Natural killer cell (primary cell): Measurements from ENCODE around the gene TSPAN10. TPM values are rescaled to one million over a fixed set of nuclear protein-coding genes. Genes with fewer than 3 reads are reported as not detected.

Experiments
- ATAC-seq, 3 donors: fragments of 150-1000 bp in 2 of 3; fragments of 200-7000 bp in 1 of 3; cut with Tn5 transposase; 1 replicate in 1 of 3; 2 replicates in 2 of 3; pipeline ENCODE4 v1.10.0; 2021; ENCODE audit warnings: mild to moderate bottlenecking in 2 of 3, moderate library complexity in 2 of 3
- DNase-seq, 2 donors: peaks; one replicate each; pipeline versions ENCODE4 v3.0.0 to v3.0.0-alpha.2; 2013 to 2021; ENCODE audit warnings: mixed read lengths in 1 of 2
- H3K27ac ChIP-seq: one replicate; pipeline ENCODE4 v1.5.1; 2013; ENCODE audit warnings: mild to moderate bottlenecking, low read length
- H3K27me3 ChIP-seq: one replicate; pipeline ENCODE4 v1.6.1; 2013; ENCODE audit warnings: low read length; ENCODE audit not compliant: control insufficient read depth, insufficient read depth
- H3K36me3 ChIP-seq: one replicate; pipeline ENCODE4 v1.6.1; 2013; ENCODE audit warnings: low read length; ENCODE audit not compliant: control insufficient read depth, insufficient read depth
- H3K4me1 ChIP-seq: one replicate; pipeline ENCODE4 v1.6.1; 2013; ENCODE audit warnings: low read length; ENCODE audit not compliant: control insufficient read depth, insufficient read depth
- H3K4me3 ChIP-seq: one replicate; pipeline ENCODE4 v1.5.1; 2013; ENCODE audit warnings: low read length
- H3K9me3 ChIP-seq: one replicate; pipeline ENCODE4 v1.6.1; 2013; ENCODE audit warnings: low read length; ENCODE audit not compliant: control insufficient read depth, insufficient read depth
- H3K27ac Mint-ChIP-seq, 2 donors: one replicate each; pipeline ENCODE4 v1.8.0; 2022; ENCODE audit warnings: mild to moderate bottlenecking in 2 of 2, mixed read lengths in 2 of 2, moderate library complexity in 1 of 2
- H3K27me3 Mint-ChIP-seq, 2 donors: one replicate each; pipeline ENCODE4 v1.8.0; 2022; ENCODE audit warnings: low read depth in 2 of 2, mixed read lengths in 2 of 2
- H3K36me3 Mint-ChIP-seq: one replicate; pipeline ENCODE4 v1.8.0; 2022; ENCODE audit warnings: mixed read lengths
- H3K4me1 Mint-ChIP-seq, 2 donors: one replicate each; pipeline ENCODE4 v1.8.0; 2022; ENCODE audit warnings: mixed read lengths in 2 of 2
- H3K4me3 Mint-ChIP-seq: one replicate; pipeline ENCODE4 v1.8.0; 2022; ENCODE audit warnings: mild to moderate bottlenecking, moderate library complexity, mixed read lengths
- H3K9me3 Mint-ChIP-seq, 2 donors: one replicate each; pipeline ENCODE4 v1.8.0; 2022; ENCODE audit warnings: mixed read lengths in 2 of 2
- WGBS: methylation state at CpG from one replicate; pipeline ENCODE4 v1.1.7; 2013; ENCODE audit warnings: missing lambda C conversion rate; ENCODE audit not compliant: insufficient coverage; 5-methylcytosine and 5-hydroxymethylcytosine counted together
- intact Hi-C: fragments of 100-400 bp; cut with micrococcal nuclease; formaldehyde crosslinking; loops from one replicate; pipeline ENCODE4 v1.14.2; 2022
- total RNA-seq, 4 donors: library from RNA; stranded (reverse); fragments of 120-200 nt in 1 of 4; gene quantifications; one replicate each; pipeline versions ENCODE4 v1.2.3 to v1.2.4, GENCODE V29; 2013 to 2022
- TF ChIP-seq, protein P1 (sequence below): fragments of 200-600 bp; IDR thresholded peaks from one replicate; pipeline ENCODE4 v1.8.0; 2022; ENCODE audit warnings: antibody characterized with exemption

Gene TSPAN10
- total RNA-seq, 3 donors from 2014 or later (not counting 1 experiment from before 2014, with no cell fraction given) = 0.24 to 0.35 (median 0.29) TPM

DNA sequence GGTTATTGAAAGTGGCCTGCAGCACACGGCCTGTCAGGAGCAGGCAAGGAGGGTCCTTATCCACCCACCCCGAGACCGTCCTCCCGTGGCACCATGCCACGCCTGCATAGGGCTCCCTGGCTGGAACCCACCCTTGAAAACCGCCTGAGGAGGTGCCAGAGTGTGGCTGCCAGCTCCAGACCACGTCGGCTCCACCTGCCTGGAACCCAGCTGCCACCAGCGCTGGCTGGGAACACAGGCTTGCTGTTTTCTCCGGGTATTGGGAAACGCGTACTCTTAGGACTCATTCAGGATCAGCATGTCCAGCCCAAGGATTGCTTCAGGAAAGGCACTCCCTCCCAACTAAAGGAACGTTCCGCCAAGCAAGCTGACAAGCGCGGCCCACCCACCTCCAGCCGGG, 39.9 kb downstream of the TSPAN10 start:
- no peak for DNase-seq
- H3K9me3 Mint-ChIP-seq = no peaks in the 10 kb centered on the region
- H3K4me1 Mint-ChIP-seq = peaks cover 7 to 8% of the 10 kb centered on the region in 2 donors
- Histone ChIP-seq H3K27me3 (no peaks in the 10 kb centered on the region), H3K9me3 (no peaks in the 10 kb centered on the region), H3K36me3 (peaks cover 16% of the 10 kb centered on the region), H3K4me1 (no peaks in the 10 kb centered on the region), H3K27ac (no peak overlapping the region), H3K4me3 (no peak overlapping the region)
- ATAC-seq = no peak
- intact Hi-C loops = no loop called here
- no peaks in the 10 kb centered on the region for H3K36me3 Mint-ChIP-seq
- TF ChIP-seq, protein P1, sequence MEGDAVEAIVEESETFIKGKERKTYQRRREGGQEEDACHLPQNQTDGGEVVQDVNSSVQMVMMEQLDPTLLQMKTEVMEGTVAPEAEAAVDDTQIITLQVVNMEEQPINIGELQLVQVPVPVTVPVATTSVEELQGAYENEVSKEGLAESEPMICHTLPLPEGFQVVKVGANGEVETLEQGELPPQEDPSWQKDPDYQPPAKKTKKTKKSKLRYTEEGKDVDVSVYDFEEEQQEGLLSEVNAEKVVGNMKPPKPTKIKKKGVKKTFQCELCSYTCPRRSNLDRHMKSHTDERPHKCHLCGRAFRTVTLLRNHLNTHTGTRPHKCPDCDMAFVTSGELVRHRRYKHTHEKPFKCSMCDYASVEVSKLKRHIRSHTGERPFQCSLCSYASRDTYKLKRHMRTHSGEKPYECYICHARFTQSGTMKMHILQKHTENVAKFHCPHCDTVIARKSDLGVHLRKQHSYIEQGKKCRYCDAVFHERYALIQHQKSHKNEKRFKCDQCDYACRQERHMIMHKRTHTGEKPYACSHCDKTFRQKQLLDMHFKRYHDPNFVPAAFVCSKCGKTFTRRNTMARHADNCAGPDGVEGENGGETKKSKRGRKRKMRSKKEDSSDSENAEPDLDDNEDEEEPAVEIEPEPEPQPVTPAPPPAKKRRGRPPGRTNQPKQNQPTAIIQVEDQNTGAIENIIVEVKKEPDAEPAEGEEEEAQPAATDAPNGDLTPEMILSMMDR = no peak
- H3K4me3 Mint-ChIP-seq = no peak overlapping the region
- WGBS = 92% methylated on average over 17 of the region's 17 CpGs
- no peaks in the 10 kb centered on the region for H3K27me3 Mint-ChIP-seq
- no peak overlapping the region for H3K27ac Mint-ChIP-seq

DNA sequence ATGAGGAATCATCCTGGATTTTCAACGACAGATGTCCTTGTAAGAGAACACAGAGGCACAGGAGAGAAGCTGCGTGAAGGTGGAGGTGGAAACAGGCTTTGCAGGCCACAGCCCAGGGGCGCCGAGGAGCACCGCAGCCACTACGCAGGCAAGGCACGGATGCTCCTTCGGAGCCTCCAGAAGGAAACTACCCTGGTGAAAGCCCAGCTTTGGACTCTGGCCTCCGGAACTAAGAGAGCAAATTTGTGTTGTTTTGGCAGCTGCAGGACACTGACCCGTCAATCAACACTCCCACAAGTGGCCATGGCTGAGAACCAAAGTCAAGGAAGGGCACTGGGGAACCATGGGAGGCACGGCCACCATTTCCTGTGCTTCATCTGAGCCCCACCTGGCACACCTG, 43.2 kb downstream of the TSPAN10 start:
- DNase-seq = no peak
- Histone ChIP-seq H3K4me1 (peaks cover 22% of the 10 kb centered on the region), H3K36me3 (no peaks in the 10 kb centered on the region), H3K27me3 (no peaks in the 10 kb centered on the region), H3K4me3 (no peak overlapping the region), H3K27ac (no peak overlapping the region), H3K9me3 (no peaks in the 10 kb centered on the region)
- Mint-ChIP-seq H3K27me3 (no peaks in the 10 kb centered on the region), H3K27ac (no peak overlapping the region), H3K4me3 (no peak overlapping the region), H3K4me1 (peaks cover 14 to 23% of the 10 kb centered on the region in 2 donors), H3K36me3 (no peaks in the 10 kb centered on the region), H3K9me3 (no peaks in the 10 kb centered on the region)
- no peak for ATAC-seq
- intact Hi-C loops = no loop called here
- TF ChIP-seq, protein P1 = no peak
- 94% methylated on average over 11 of the region's 11 CpGs for WGBS

DNA sequence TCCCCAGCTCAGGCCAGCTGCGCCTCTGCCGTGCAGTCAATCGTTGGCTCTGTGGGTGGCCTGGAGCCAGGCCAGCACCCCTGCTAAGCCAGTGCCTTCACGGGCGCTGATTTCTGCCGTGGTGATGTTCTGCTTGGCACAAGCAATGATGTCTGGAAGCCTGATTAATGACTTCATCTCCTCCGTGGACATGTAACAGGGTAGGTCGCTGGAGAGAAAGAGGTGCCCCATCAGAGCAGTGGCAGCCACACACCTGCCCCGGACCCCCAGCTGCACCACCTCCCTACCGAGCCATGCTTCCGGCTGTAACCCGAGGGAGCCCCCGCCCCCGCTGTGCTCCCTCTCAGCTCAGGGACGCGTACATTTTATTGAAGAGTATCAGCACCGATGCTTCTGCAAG, 44.7 kb downstream of the TSPAN10 start:
- DNase-seq = no peak
- Histone ChIP-seq H3K27ac (no peak overlapping the region), H3K4me3 (no peak overlapping the region), H3K27me3 (no peaks in the 10 kb centered on the region), H3K9me3 (no peaks in the 10 kb centered on the region), H3K4me1 (peaks cover 30% of the 10 kb centered on the region), H3K36me3 (peaks cover 4% of the 10 kb centered on the region)
- Mint-ChIP-seq H3K27ac (no peak overlapping the region), H3K4me3 (peak overlapping the region; percentile 25), H3K27me3 (no peaks in the 10 kb centered on the region), H3K9me3 (no peaks in the 10 kb centered on the region), H3K36me3 (no peaks in the 10 kb centered on the region), H3K4me1 (peaks cover 7 to 24% of the 10 kb centered on the region in 2 donors)
- TF ChIP-seq, protein P1 = no peak
- intact Hi-C loops = no loop called here
- ATAC-seq = no peak
- 95% methylated on average over 17 of the region's 17 CpGs for WGBS

DNA sequence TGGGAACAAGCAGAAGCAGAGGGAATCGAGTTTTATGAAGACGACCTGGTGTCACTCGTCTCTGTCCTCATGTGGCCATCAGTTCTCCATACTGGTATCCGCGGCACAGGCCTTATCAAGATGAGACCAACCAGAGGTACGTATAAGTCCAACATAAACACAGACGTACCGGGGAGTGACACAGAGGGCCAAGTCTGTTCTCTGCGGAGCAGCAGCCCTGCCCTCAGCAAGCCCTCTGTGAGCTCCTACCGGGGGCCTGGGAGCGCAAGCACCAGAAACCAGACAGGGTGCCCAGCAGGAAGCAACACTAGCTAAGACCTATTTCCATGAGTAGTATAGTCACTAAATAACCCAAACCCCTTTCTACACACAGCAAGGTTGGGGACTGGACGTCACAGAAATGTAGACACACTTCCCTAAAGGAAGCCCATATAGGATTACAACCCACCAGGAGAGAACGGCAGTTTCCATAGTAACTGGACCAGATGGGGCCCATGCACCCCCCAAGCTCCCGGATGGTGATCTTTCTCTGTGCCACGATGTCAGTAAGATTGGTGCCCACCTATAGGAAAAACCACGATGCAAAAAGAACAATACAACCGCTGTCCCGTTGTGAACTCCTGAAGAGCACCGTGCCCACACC, 45.7 kb downstream of the TSPAN10 start:
- Mint-ChIP-seq H3K27ac (peak overlapping the region; percentile 79 to 88), H3K27me3 (no peaks in the 10 kb centered on the region), H3K36me3 (no peaks in the 10 kb centered on the region), H3K4me3 (peak overlapping the region; percentile 96), H3K9me3 (no peaks in the 10 kb centered on the region), H3K4me1 (peaks cover 7 to 32% of the 10 kb centered on the region in 2 donors)
- DNase-seq = no peak
- Histone ChIP-seq H3K36me3 (peaks cover 14% of the 10 kb centered on the region), H3K27ac (no peak overlapping the region), H3K27me3 (no peaks in the 10 kb centered on the region), H3K4me3 (peak overlapping the region; percentile 82), H3K9me3 (no peaks in the 10 kb centered on the region), H3K4me1 (peaks cover 30% of the 10 kb centered on the region)
- intact Hi-C loops = loop anchor here (1.0 kb wide), 1 partner anchor 21 kb away; the partner anchor contains the start of gene MRPL12
- WGBS = 50% methylated on average over 19 of the region's 19 CpGs
- TF ChIP-seq, protein P1 = no peak
- ATAC-seq = no peak
